MM.1S (cell line): Measurements from ENCODE around the gene RFTN1.

Experiments used
- DNase-seq: peaks from one replicate; pipeline ENCODE4 v3.0.0-alpha.2; 2015
- H2AFZ ChIP-seq: fragments of 300-600 bp; sonication (generic); 2 replicates; pipeline ENCODE4 v1.6.0; 2016; ENCODE audit warnings: antibody characterized with exemption, low read length
- H3F3A ChIP-seq: fragments of 300-600 bp; sonication (generic); 2 replicates; pipeline ENCODE4 v1.6.1; 2016; ENCODE audit warnings: mild to moderate bottlenecking, antibody characterized with exemption, low read length, moderate library complexity, mixed read lengths; ENCODE audit not compliant: insufficient read depth
- H3K27ac ChIP-seq: fragments of 300-600 bp; sonication (generic); 2 replicates; pipeline ENCODE4 v1.5.1; 2016; ENCODE audit warnings: mild to moderate bottlenecking, low read length
- H3K27me3 ChIP-seq: fragments of 300-600 bp; sonication (generic); replicated peaks from 2 replicates; pipeline ENCODE4 v1.6.0; 2016; ENCODE audit warnings: low read length; ENCODE audit not compliant: insufficient read depth
- H3K36me3 ChIP-seq: fragments of 300-600 bp; sonication (generic); replicated peaks from 2 replicates; pipeline ENCODE4 v1.6.1; 2016; ENCODE audit warnings: mild to moderate bottlenecking, low read length, mixed read lengths; ENCODE audit not compliant: insufficient read depth
- H3K4me1 ChIP-seq: fragments of 300-600 bp; sonication (generic); 2 replicates; pipeline ENCODE4 v1.6.1; 2016; ENCODE audit warnings: low read length, mixed read lengths
- H3K4me2 ChIP-seq: fragments of 300-600 bp; sonication (generic); 2 replicates; pipeline ENCODE4 v1.6.0; 2016; ENCODE audit warnings: low read depth, low read length
- H3K4me3 ChIP-seq: fragments of 300-600 bp; sonication (generic); 2 replicates; pipeline ENCODE4 v1.5.1; 2016; ENCODE audit warnings: low read length, mixed read lengths
- H3K79me2 ChIP-seq: fragments of 300-600 bp; sonication (generic); 2 replicates; pipeline ENCODE4 v1.6.1; 2016; ENCODE audit warnings: mixed run types, low read length, mixed read lengths
- H3K9ac ChIP-seq: fragments of 300-600 bp; sonication (generic); 2 replicates; pipeline ENCODE4 v1.6.1; 2016; ENCODE audit warnings: low read length, mixed read lengths
- H3K9me2 ChIP-seq: fragments of 300-600 bp; sonication (generic); replicated peaks from 2 replicates; pipeline ENCODE4 v1.6.1; 2016; ENCODE audit warnings: mild to moderate bottlenecking, low read length, mixed read lengths; ENCODE audit not compliant: insufficient read depth
- H3K9me3 ChIP-seq: fragments of 300-600 bp; sonication (generic); replicated peaks from 2 replicates; pipeline ENCODE4 v1.6.1; 2016; ENCODE audit warnings: mild to moderate bottlenecking, low read length, mixed read lengths; ENCODE audit not compliant: insufficient read depth
- H4K20me1 ChIP-seq: fragments of 300-600 bp; sonication (generic); 2 replicates; pipeline ENCODE4 v1.6.1; 2016; ENCODE audit warnings: mild to moderate bottlenecking, low read length, moderate library complexity, mixed read lengths; ENCODE audit not compliant: insufficient read depth
- CTCF ChIP-seq: fragments of 300-600 bp; sonication (generic); IDR thresholded peaks from 2 replicates; pipeline ENCODE4 v1.5.1; 2016; ENCODE audit warnings: antibody characterized with exemption, low read length, mixed read lengths
- EZH2 ChIP-seq: fragments of 300-600 bp; sonication (generic); optimal IDR thresholded peaks from 2 replicates; pipeline ENCODE3; 2017; ENCODE audit warnings: low read depth, mild to moderate bottlenecking, antibody characterized with exemption, low read length, mixed read lengths
- EZH2phosphoT487 ChIP-seq: fragments of 300-600 bp; sonication (generic); IDR thresholded peaks from 2 replicates; pipeline ENCODE4 v1.6.1; 2018; ENCODE audit warnings: antibody characterized with exemption, low read length

The RFTN1 gene

GRCh38 chr3:16325850-16326249 lies 187.6 kb downstream of the RFTN1 start:
- Histone ChIP-seq H3K27me3 (no peaks in the 10 kb centered on the region), H3K27ac (no peak overlapping the region), H3K79me2 (no peaks in the 10 kb centered on the region), H3F3A (no peaks in the 10 kb centered on the region), H3K9me3 (no peaks in the 10 kb centered on the region), H3K36me3 (no peaks in the 10 kb centered on the region; the same call in 1 of the 2 replicates), H3K4me3 (no peak overlapping the region), H3K4me1 (no peaks in the 10 kb centered on the region), H2AFZ (no peak overlapping the region), H4K20me1 (no peaks in the 10 kb centered on the region), H3K9me2 (no peaks in the 10 kb centered on the region), H3K4me2 (no peak overlapping the region), H3K9ac (no peak overlapping the region)
- DNase-seq, result no peak
- no peak for TF ChIP-seq CTCF
- no peak for TF ChIP-seq EZH2phosphoT487
- TF ChIP-seq EZH2, result no peak

GRCh38 chr3:16323737-16324136 lies 189.8 kb downstream of the RFTN1 start:
- no peaks in the 10 kb centered on the region for H3F3A ChIP-seq
- H3K27me3 ChIP-seq, result no peaks in the 10 kb centered on the region
- H3K4me3 ChIP-seq, result no peak overlapping the region
- no peaks in the 10 kb centered on the region for H3K79me2 ChIP-seq
- no peaks in the 10 kb centered on the region for H3K4me1 ChIP-seq
- no peaks in the 10 kb centered on the region; the same call in 1 of the 2 replicates for H3K36me3 ChIP-seq
- no peak overlapping the region for H3K4me2 ChIP-seq
- no peak for TF ChIP-seq EZH2phosphoT487
- TF ChIP-seq CTCF, result no peak
- TF ChIP-seq EZH2, result no peak
- no peak overlapping the region for H3K27ac ChIP-seq
- H4K20me1 ChIP-seq, result no peaks in the 10 kb centered on the region
- H2AFZ ChIP-seq, result no peak overlapping the region
- H3K9me3 ChIP-seq, result no peaks in the 10 kb centered on the region
- H3K9ac ChIP-seq, result no peak overlapping the region
- no peak for DNase-seq
- no peaks in the 10 kb centered on the region for H3K9me2 ChIP-seq

DNA sequence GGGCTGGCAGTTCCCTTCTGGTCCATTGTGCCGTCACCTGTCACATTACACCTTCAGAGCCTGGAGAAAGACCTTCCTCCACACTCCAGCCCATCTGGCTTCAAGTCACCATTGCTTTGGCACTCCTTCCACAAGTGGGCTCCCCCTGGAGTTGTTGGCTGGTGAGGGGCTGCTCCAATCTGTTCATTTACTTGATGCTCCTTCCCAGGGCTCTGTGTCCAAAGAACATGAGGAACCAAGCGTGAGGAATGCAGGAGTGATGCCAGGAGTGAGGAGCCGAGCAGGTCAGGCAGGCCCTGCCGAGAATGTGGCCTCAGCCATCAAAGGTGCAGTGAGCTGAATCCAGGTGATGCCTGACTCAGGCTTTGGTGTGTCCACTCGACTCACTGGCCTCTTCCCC lies 191.3 kb downstream of the RFTN1 start:
- Histone ChIP-seq H2AFZ (no peak overlapping the region), H3K9me3 (no peaks in the 10 kb centered on the region), H3K27me3 (no peaks in the 10 kb centered on the region), H3K4me3 (no peak overlapping the region), H3K79me2 (no peaks in the 10 kb centered on the region), H3K36me3 (no peaks in the 10 kb centered on the region; the same call in 1 of the 2 replicates), H3K4me2 (no peak overlapping the region), H4K20me1 (no peaks in the 10 kb centered on the region), H3F3A (no peaks in the 10 kb centered on the region), H3K9ac (no peak overlapping the region), H3K27ac (no peak overlapping the region), H3K4me1 (no peaks in the 10 kb centered on the region), H3K9me2 (no peaks in the 10 kb centered on the region)
- TF ChIP-seq EZH2 (no peak), EZH2phosphoT487 (no peak), CTCF (no peak)
- no peak for DNase-seq

- H3K36me3 ChIP-seq, result no peaks in the 10 kb centered on the region
- no peaks in the 10 kb centered on the region for H3K4me1 ChIP-seq
- H3K79me2 ChIP-seq, result no peaks in the 10 kb centered on the region
- no peaks in the 10 kb centered on the region for H3K9me2 ChIP-seq
- H3F3A ChIP-seq, result no peaks in the 10 kb centered on the region
- H3K27ac ChIP-seq, result no peak overlapping the region
- DNase-seq, result no peak
- H3K27me3 ChIP-seq, result no peaks in the 10 kb centered on the region
- no peaks in the 10 kb centered on the region for H4K20me1 ChIP-seq
- H3K4me3 ChIP-seq, result no peak overlapping the region
- TF ChIP-seq CTCF (no peak), EZH2phosphoT487 (no peak), EZH2 (no peak)
- no peak overlapping the region for H3K9ac ChIP-seq
- H2AFZ ChIP-seq, result no peak overlapping the region
- H3K9me3 ChIP-seq, result no peaks in the 10 kb centered on the region
- H3K4me2 ChIP-seq, result no peak overlapping the region
Measured at GRCh38 chr3:16320711-16321110, 192.8 kb downstream of the RFTN1 start.
